ENCODE data around the gene SLC2A10. TPM values are rescaled to one million over a fixed set of nuclear protein-coding genes. Genes with fewer than 3 reads are reported as not detected.
A peak's percentile ranks its signal among the peaks of the same experiment; 100 is the strongest.

The SLC2A10 gene
- total and polyA plus RNA-seq, 10 of the 15 experiments (the other 5 are each of a cell fraction or from before 2014, with no cell fraction given): not detected

DNA sequence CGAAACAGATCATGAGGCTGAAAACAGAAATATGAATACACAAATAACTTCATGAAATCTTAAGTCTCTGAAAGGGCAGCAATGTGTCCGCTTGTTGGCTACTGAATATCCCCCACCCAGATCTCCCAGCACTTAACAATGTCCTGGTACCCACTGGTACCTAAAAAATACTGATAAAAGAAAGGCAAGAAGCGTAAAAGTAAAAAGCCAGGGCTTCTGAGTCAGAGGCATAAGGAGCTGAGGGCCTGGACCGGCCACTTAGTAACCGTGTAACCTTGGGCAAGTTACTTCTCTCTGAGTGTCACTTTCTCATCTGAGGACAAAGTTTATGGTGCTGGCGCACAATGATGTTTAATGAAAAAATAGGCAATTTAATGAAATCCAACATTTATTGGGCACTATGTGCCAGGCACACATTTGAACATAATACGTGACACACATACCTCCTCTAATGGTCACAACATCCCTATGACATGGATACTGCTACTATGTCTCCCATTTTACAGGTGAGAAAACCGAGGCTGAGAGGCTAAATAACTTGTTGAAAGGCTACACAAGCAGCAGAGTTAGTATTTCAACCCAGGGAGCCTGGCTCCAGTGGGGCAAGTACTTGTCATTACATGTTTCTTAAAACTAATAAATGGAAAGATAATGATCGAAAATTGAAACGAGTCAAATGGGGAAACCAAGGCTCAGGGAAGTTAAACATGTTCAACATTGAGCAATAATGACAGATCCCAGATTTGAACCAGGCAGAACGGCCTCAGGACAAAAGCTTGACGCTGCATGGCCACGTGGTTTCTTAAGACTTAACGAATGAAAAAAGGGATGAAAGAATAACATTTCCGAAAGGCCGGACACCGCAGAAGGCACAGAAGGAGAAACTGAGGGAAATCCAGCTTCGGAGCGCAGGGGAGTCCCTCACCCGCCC lies 21.0 kb upstream of the SLC2A10 start:
- H3K27me3 ChIP-seq (replicated peaks in 1 of 2; ENCODE audit: control insufficient read depth in 2 of 2, insufficient read depth in 2 of 2, low read length in 1 of 2): no peaks in the 10 kb centered on the region
- 3% methylated on average over 20 of the region's 20 CpGs for WGBS (ENCODE audit: insufficient coverage, insufficient replicate concordance, low lambda C conversion rate, missing lambda C conversion rate)
- H3K4me1 ChIP-seq (ENCODE audit: control insufficient read depth, insufficient read depth, low read length): peaks cover 11% of the 10 kb centered on the region
- ChIA-PET SMC1A (ENCODE audit: uncharacterized antibody, unreplicated experiment) (interaction anchor here (1.1 to 2.0 kb wide), 5 partner anchors 9 to 167 kb away, joined by 3 to 5 read pairs (median 5); no protein-coding TSS in a partner anchor), POLR2A (interaction anchor here (0.5 to 1.5 kb wide), 7 partner anchors 100 to 887 kb away, joined by 3 to 6 read pairs (median 3); no protein-coding TSS in a partner anchor), RAD21 (ENCODE audit: unreplicated experiment) (interaction anchor here (0.8 kb wide), 1 partner anchor 147 kb away, joined by 3 read pairs; no protein-coding TSS in a partner anchor), CTCF (interaction anchor here (0.7 to 11.6 kb wide), 11 partner anchors 8 to 1575 kb away, joined by 3 to 114 read pairs (median 3); no protein-coding TSS in a partner anchor)
- no peak for FAIRE-seq
- H3K9me3 ChIP-seq (replicated peaks; ENCODE audit: control insufficient read depth, insufficient read depth, low read length): no peaks in the 10 kb centered on the region; the same call in 1 of the 3 replicates
- H3K27ac ChIP-seq (ENCODE audit: control insufficient read depth, insufficient read depth): peak overlapping the region; percentile 76
- TF ChIP-seq MXI1 (IDR thresholded peaks at IDR 0.05; ENCODE audit: low read depth, low read length) (peak; percentile 44; the same call in 1 of the 2 replicates), TCF12 (IDR thresholded peaks at IDR 0.05; ENCODE audit: low read depth, low read length) (no peak), CHD1 (IDR thresholded peaks at IDR 0.05; ENCODE audit: low read depth, low read length) (0 out of 2 replicates have a peak, but pooled peaks have one; percentile 70), LARP7 (IDR thresholded peaks at IDR 0.05) (0 out of 2 replicates have a peak, but pooled peaks have one; percentile 16), CEBPB (IDR thresholded peaks at IDR 0.05; ENCODE audit: borderline replicate concordance in 1 of 2, low read depth in 2 of 2, low read length in 2 of 2) (no peak), HDGF (IDR thresholded peaks at IDR 0.05) (no peak), BCLAF1 (IDR thresholded peaks at IDR 0.05) (no peak), PAX8 (IDR thresholded peaks at IDR 0.05) (no peak), SREBF1 (IDR thresholded peaks at IDR 0.05; ENCODE audit: low read length) (no peak), IRF4 (IDR thresholded peaks at IDR 0.05; ENCODE audit: low read depth, low read length) (no peak), RAD51 (IDR thresholded peaks at IDR 0.05) (peak; percentile 46; the same call in 1 of the 2 replicates), MAX (IDR thresholded peaks at IDR 0.05; ENCODE audit: low read depth, low read length) (peak; percentile 69; the same call in 1 of the 2 replicates), CBX3 (IDR thresholded peaks at IDR 0.05; ENCODE audit: borderline replicate concordance, low read depth) (no peak)
- TF ChIP-seq, protein P1, sequence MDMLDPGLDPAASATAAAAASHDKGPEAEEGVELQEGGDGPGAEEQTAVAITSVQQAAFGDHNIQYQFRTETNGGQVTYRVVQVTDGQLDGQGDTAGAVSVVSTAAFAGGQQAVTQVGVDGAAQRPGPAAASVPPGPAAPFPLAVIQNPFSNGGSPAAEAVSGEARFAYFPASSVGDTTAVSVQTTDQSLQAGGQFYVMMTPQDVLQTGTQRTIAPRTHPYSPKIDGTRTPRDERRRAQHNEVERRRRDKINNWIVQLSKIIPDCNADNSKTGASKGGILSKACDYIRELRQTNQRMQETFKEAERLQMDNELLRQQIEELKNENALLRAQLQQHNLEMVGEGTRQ (IDR thresholded peaks at IDR 0.05; ENCODE audit: borderline replicate concordance, low read depth, low read length): no peak; the same call in 1 of the 2 replicates
- TF ChIP-seq, protein P2, sequence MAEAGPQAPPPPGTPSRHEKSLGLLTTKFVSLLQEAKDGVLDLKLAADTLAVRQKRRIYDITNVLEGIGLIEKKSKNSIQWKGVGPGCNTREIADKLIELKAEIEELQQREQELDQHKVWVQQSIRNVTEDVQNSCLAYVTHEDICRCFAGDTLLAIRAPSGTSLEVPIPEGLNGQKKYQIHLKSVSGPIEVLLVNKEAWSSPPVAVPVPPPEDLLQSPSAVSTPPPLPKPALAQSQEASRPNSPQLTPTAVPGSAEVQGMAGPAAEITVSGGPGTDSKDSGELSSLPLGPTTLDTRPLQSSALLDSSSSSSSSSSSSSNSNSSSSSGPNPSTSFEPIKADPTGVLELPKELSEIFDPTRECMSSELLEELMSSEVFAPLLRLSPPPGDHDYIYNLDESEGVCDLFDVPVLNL (IDR thresholded peaks at IDR 0.05; ENCODE audit: low read depth, low read length): no peak
- TF ChIP-seq, protein P3, sequence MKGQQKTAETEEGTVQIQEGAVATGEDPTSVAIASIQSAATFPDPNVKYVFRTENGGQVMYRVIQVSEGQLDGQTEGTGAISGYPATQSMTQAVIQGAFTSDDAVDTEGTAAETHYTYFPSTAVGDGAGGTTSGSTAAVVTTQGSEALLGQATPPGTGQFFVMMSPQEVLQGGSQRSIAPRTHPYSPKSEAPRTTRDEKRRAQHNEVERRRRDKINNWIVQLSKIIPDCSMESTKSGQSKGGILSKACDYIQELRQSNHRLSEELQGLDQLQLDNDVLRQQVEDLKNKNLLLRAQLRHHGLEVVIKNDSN (IDR thresholded peaks at IDR 0.05; ENCODE audit: borderline replicate concordance, extremely low read length, insufficient read depth, low read depth, low read length): peak; percentile 39
- peak overlapping the region; percentile 63 for H3K9ac ChIP-seq (ENCODE audit: control insufficient read depth, insufficient read depth, low read length)
- H3K4me3 ChIP-seq: peak overlapping the region; percentile 78
- H2AFZ ChIP-seq (ENCODE audit: control insufficient read depth, low read depth, low read length): peak overlapping the region; percentile 76
- peaks cover 0 to 11% of the 10 kb centered on the region in 2 experiments; a peak in 1 of 4 replicates for H3K36me3 ChIP-seq (ENCODE audit: control insufficient read depth in 2 of 2, insufficient read depth in 2 of 2, low read length in 1 of 2)
- peak overlapping the region; percentile 23 for H3K4me2 ChIP-seq (ENCODE audit: control insufficient read depth, insufficient read depth)
- H3K79me2 ChIP-seq (ENCODE audit: control insufficient read depth, insufficient read depth, low read length): peaks cover 37% of the 10 kb centered on the region
- intact Hi-C loops (cut with micrococcal nuclease; ENCODE audit: unreplicated experiment) (no loop called here), in situ Hi-C loops (cut with MboI) (loop anchor here (10.0 kb wide), 1 partner anchor 134 kb away; the partner anchor contains the start of gene OCSTAMP)
- ATAC-seq: no peak
- DNase-seq (ENCODE audit: low read depth, low spot score): no peak
- BruUV-seq (replicated peaks): no TSS peak
- peaks cover 3% of the 10 kb centered on the region; the same call in 1 of the 2 replicates for H4K20me1 ChIP-seq (ENCODE audit: control insufficient read depth, insufficient read depth)

Data from GM12878 (cell line).